AG04450 (cell line): ENCODE measurements around the gene TBC1D16. TPM values are rescaled to one million over a fixed set of nuclear protein-coding genes. Genes with fewer than 3 reads are reported as not detected.
A peak's percentile ranks its signal among the peaks of the same experiment; 100 is the strongest.

Experiments
- CTCF ChIA-PET: fragments of 300-600, 350-600 bp; formaldehyde crosslinking; extraction: SDS; loops from one replicate; lab custom pipeline; 2022; ENCODE audit warnings: antibody characterized with exemption, inconsistent platforms; lab: Charles Lee
- POLR2A ChIA-PET: fragments of 350-600 bp; formaldehyde crosslinking; extraction: SDS; loops from one replicate; lab custom pipeline; 2021; ENCODE audit warnings: antibody characterized with exemption, inconsistent platforms; lab: Yijun Ruan, JAX
- DNase-seq: peaks from one replicate; pipeline ENCODE4 v3.0.0-alpha.2; 2011; ENCODE audit warnings: low read depth, low spot score
- H3K27ac ChIP-seq: one replicate; pipeline ENCODE4 v1.5.1; 2012; ENCODE audit warnings: low read depth, low read length, control low read depth
- H3K27me3 ChIP-seq: one replicate; pipeline ENCODE4 v1.6.0; 2012; ENCODE audit warnings: low read length; ENCODE audit not compliant: control insufficient read depth, insufficient read depth
- H3K4me3 ChIP-seq: 2 replicates; pipeline ENCODE4 v1.5.1; 2011; ENCODE audit warnings: mild to moderate bottlenecking, low read depth, low read length, control low read depth
- H3K9me3 ChIP-seq: 2 replicates; pipeline ENCODE4 v1.5.1; 2012; ENCODE audit warnings: low read length; ENCODE audit not compliant: control insufficient read depth, insufficient read depth
- CTCF ChIP-seq: IDR thresholded peaks from 2 replicates; pipeline ENCODE4 v1.5.1; 2011; ENCODE audit warnings: low read depth, low read length, control low read depth, inconsistent platforms
- polyA plus RNA-seq: library from polyadenylated mRNA; depleted of rRNA; stranded (reverse); fragments of >200 nt; gene quantifications from 2 replicates; pipeline ENCODE4 v1.2.3, GENCODE V29; 2011

TBC1D16 gene
- polyA plus RNA-seq, 1 experiment = 10.9 TPM

DNA sequence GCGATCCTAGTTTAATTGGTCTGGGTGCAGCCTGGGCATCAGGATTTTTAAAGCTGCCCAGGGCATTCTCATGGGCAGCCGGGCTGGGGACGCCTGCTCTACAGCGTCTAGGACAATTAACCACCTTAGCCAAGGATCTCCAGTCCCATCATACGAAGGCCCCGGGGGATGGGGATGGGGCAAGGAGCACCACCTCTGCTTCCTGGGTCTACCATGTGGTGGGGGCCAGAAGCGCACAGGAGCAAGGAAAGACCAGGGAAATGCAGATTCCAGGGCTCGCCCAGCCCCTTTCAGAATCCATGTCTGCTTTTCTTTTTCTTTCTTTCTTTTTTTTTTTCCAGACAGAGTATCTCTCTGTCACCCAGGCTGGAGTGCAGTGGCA lies 29.3 kb downstream of the TBC1D16 start:
- DNase-seq = no peak
- no peak overlapping the region for H3K4me3 ChIP-seq
- no peaks in the 10 kb centered on the region for H3K27me3 ChIP-seq
- ChIA-PET CTCF (interaction anchor here (0.7 to 6.1 kb wide), 13 partner anchors 14 to 264 kb away, joined by 3 to 73 read pairs (median 4); partner anchors contain the start of gene CBX8), POLR2A (no interaction called here)
- TF ChIP-seq CTCF = no peak
- H3K27ac ChIP-seq = no peak overlapping the region
- H3K9me3 ChIP-seq = no peaks in the 10 kb centered on the region; the same call in 1 of the 2 replicates

GRCh38 chr17:80005360-80006338 lies 30.0 kb downstream of the TBC1D16 start:
- ChIA-PET POLR2A (no interaction called here), CTCF (interaction anchor here (0.5 to 6.1 kb wide), 24 partner anchors 9 to 265 kb away, joined by 3 to 73 read pairs (median 4); partner anchors contain the start of genes CBX8 and GAA)
- Histone ChIP-seq H3K27me3 (no peaks in the 10 kb centered on the region), H3K4me3 (no peak overlapping the region), H3K9me3 (no peaks in the 10 kb centered on the region; the same call in 1 of the 2 replicates), H3K27ac (no peak overlapping the region)
- no peak for DNase-seq
- peak; percentile 95 for TF ChIP-seq CTCF

GRCh38 chr17:80003969-80004368 lies 31.7 kb downstream of the TBC1D16 start:
- ChIA-PET POLR2A (no interaction called here), CTCF (interaction anchor here (0.6 to 6.1 kb wide), 3 partner anchors 11 to 80 kb away, joined by 3 to 73 read pairs (median 4); no protein-coding TSS in a partner anchor)
- no peak for TF ChIP-seq CTCF
- no peaks in the 10 kb centered on the region; the same call in 1 of the 2 replicates for H3K9me3 ChIP-seq
- no peak for DNase-seq
- no peaks in the 10 kb centered on the region for H3K27me3 ChIP-seq
- no peak overlapping the region for H3K4me3 ChIP-seq
- no peak overlapping the region for H3K27ac ChIP-seq

DNA sequence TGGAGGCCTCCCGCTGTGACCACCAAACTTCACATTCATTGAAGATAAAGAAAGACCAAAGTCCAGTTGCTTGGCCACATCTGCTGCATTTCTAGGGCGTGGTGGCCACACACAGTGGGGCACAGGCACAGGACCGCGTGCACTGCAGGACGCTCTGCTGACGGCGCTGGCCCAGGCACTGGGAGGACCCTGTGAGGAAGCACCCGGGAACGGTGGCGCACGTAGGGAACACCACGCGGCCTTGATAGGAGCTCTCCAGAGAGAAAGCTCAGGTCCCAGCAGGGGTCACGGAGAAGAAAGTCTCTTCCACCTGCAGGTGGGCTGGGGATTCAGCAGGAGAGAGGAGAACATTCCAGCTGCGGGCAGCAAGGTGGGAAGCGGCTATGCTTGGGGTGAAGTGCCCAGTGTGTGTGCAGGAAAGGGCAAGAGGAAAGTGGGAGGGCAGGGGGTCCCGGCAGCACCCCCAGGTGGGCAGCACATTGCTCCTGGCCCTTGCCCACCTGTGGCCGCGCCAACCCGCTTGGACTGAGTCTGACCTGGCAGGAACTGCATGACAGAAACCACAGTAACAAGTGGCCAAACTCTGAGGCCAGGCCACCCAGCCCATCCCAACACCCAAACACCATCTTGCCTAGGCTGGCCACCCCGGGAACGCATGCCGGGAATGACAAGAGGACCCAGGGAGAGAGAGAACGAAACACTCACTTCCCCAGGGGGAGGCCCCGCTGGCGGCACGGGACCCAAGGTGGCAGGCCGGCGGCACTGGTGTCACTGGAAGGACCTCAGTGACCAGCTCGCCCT lies 32.8 kb downstream of the TBC1D16 start:
- CTCF ChIA-PET = interaction anchor here (0.9 to 6.1 kb wide), 2 partner anchors 10 to 26 kb away, joined by 4 to 73 read pairs; no protein-coding TSS in a partner anchor
- no peak overlapping the region for H3K4me3 ChIP-seq
- H3K9me3 ChIP-seq = no peaks in the 10 kb centered on the region; the same call in 1 of the 2 replicates
- POLR2A ChIA-PET = no interaction called here
- H3K27me3 ChIP-seq = no peaks in the 10 kb centered on the region
- H3K27ac ChIP-seq = no peak overlapping the region
- no peak for DNase-seq
- TF ChIP-seq CTCF = no peak
